A549 (cell line): ENCODE measurements around the gene COL5A1. TPM values are rescaled to one million over a fixed set of nuclear protein-coding genes. Genes with fewer than 3 reads are reported as not detected.

Experiments used
- ATAC-seq, 2 experiments: fragments of 200-7000 bp in 1 of 2; fragments of >200 bp in 1 of 2; cut with Nextera tagmentation in 1 of 2; cut with Tn5 transposase in 1 of 2; 3 replicates each; pipeline versions ENCODE4 v1.8.0 to v1.9.1; 2018 to 2020; ENCODE audit warnings: mild to moderate bottlenecking in 1 of 2, moderate library complexity in 1 of 2
- CTCF ChIA-PET: fragments of 300-600 bp; sonication (Branson Sonifier 250); formaldehyde crosslinking; extraction: SDS; loops from one replicate; lab custom pipeline; 2021; ENCODE audit warnings: antibody characterized with exemption, inconsistent platforms; lab: Yijun Ruan, JAX
- POLR2A ChIA-PET: fragments of 350-600 bp; formaldehyde crosslinking; extraction: SDS; loops from one replicate; lab custom pipeline; 2021; ENCODE audit warnings: antibody characterized with exemption, inconsistent platforms; lab: Yijun Ruan, JAX
- DNase-seq, 2 experiments: peaks; one replicate each; pipeline versions ENCODE4 v3.0.0 to v3.0.0-alpha.2; 2011 to 2016; ENCODE audit warnings: low read depth in 1 of 2, low spot score in 1 of 2
- FAIRE-seq: peaks from 2 replicates; lab custom pipeline; 2011; peaks lifted over from hg19 to GRCh38; lab: Jason Lieb, UNC
- H3K27ac ChIP-seq, 2 experiments: fragments of >200 bp; sonication (Bioruptor Twin); formaldehyde crosslinking; 3 replicates each; pipeline ENCODE4 v1.5.1; 2016 to 2017
- H3K4me1 ChIP-seq: fragments of >200 bp; sonication (Bioruptor Twin); formaldehyde crosslinking; 3 replicates; pipeline ENCODE4 v1.6.1; 2016
- H3K4me2 ChIP-seq: fragments of >200 bp; sonication (Bioruptor Twin); formaldehyde crosslinking; 3 replicates; pipeline ENCODE4 v1.6.1; 2016
- H3K4me3 ChIP-seq: fragments of >200 bp; sonication (Bioruptor Twin); formaldehyde crosslinking; 3 replicates; pipeline ENCODE4 v1.5.1; 2016
- H3K9me3 ChIP-seq: fragments of >200 bp; sonication (Bioruptor Twin); formaldehyde crosslinking; 3 replicates; pipeline ENCODE4 v1.6.1; 2016
- BHLHE40 ChIP-seq: IDR thresholded peaks from 2 replicates; pipeline ENCODE4 v1.6.1; 2012; ENCODE audit warnings: low read depth, low read length, inconsistent platforms
- CEBPB ChIP-seq, 2 experiments: fragments of >200 bp in 1 of 2; sonication (Bioruptor Twin) in 1 of 2; formaldehyde crosslinking in 1 of 2; IDR thresholded peaks; 2 replicates each; pipeline ENCODE4 v1.6.1; 2012 to 2016
- EHF ChIP-seq: fragments of 250-450 bp; sonication (Bioruptor Pico); IDR thresholded peaks from 2 replicates; pipeline ENCODE4 v1.5.0; 2020; ENCODE audit warnings: mild to moderate bottlenecking
- ESRRA ChIP-seq: fragments of 150-350 bp; IDR thresholded peaks from 2 replicates; pipeline ENCODE4 v1.6.1; 2014; ENCODE audit warnings: mild to moderate bottlenecking, low read length, borderline replicate concordance
- FOSB ChIP-seq: fragments of 250-450 bp; sonication (Bioruptor Pico); IDR thresholded peaks from 2 replicates; pipeline ENCODE4 v1.5.0; 2020; ENCODE audit warnings: mild to moderate bottlenecking, moderate library complexity
- GATA3 ChIP-seq: IDR thresholded peaks from 2 replicates; pipeline ENCODE4 v1.6.1; 2012; ENCODE audit warnings: borderline replicate concordance
- HEYL ChIP-seq: fragments of 250-450 bp; sonication (Bioruptor Pico); IDR thresholded peaks from 2 replicates; pipeline ENCODE4 v1.8.0; 2021; ENCODE audit warnings: mild to moderate bottlenecking, moderate library complexity
- HOXA7 ChIP-seq: fragments of 250-450 bp; sonication (Bioruptor Pico); IDR thresholded peaks from 2 replicates; pipeline ENCODE4 v1.5.0; 2020; ENCODE audit warnings: mild to moderate bottlenecking, moderate library complexity
- HOXB13 ChIP-seq: fragments of 250-450 bp; sonication (Bioruptor Pico); IDR thresholded peaks from 2 replicates; pipeline ENCODE4 v1.5.0; 2020; ENCODE audit warnings: low read depth, mild to moderate bottlenecking, moderate library complexity
- NFE2L2 ChIP-seq: fragments of 150-350 bp; conservative IDR thresholded peaks from 2 replicates; pipeline ENCODE4 v1.6.1; 2014; ENCODE audit warnings: low read length
- NR3C1 ChIP-seq: fragments of >200 bp; sonication (Bioruptor Twin); formaldehyde crosslinking; IDR thresholded peaks from 3 replicates; pipeline ENCODE4 v1.6.1; 2017
- POLR2A ChIP-seq: IDR thresholded peaks from 2 replicates; pipeline ENCODE4 v1.6.1; 2012; ENCODE audit warnings: mild to moderate bottlenecking, low read length
- RFX5 ChIP-seq: fragments of 450-650 bp; IDR thresholded peaks from 2 replicates; pipeline ENCODE4 v1.7.1; 2014; ENCODE audit warnings: antibody characterized with exemption, mild to moderate bottlenecking, moderate library complexity
- RNF2 ChIP-seq: fragments of 200-600 bp; sonication (generic); IDR thresholded peaks from 2 replicates; pipeline ENCODE4 v1.6.1; 2016; ENCODE audit warnings: low read depth, mild to moderate bottlenecking, antibody characterized with exemption, moderate library complexity, borderline replicate concordance
- WGBS: methylation state at CpG from one replicate; pipeline ENCODE4 v1.1.6; 2017; ENCODE audit errors: missing lambda C conversion rate; 5-methylcytosine and 5-hydroxymethylcytosine counted together
- polyA plus RNA-seq, 4 experiments: library from polyadenylated mRNA; depleted of rRNA in 3 of 4; stranded (reverse); fragments of >200 nt; fragmentation: RNase III in 1 of 4; extraction: RNeasy Plus Mini Kit Qiagen cat#74134 plus additional on column Dnase treatment in 1 of 4; gene quantifications; 2 replicates in 3 of 4; 3 replicates in 1 of 4; pipeline ENCODE4 v1.2.3, GENCODE V29; 2011 to 2017
- TF ChIP-seq, protein P1 (sequence below): fragments of >200 bp; sonication (Bioruptor Twin); formaldehyde crosslinking; IDR thresholded peaks from 3 replicates; pipeline ENCODE4 v1.6.1; 2016
- TF ChIP-seq, protein P2 (sequence below): IDR thresholded peaks from 2 replicates; pipeline ENCODE4 v1.6.1; 2012
- TF ChIP-seq, protein P3 (sequence below): fragments of 250-450 bp; sonication (Bioruptor Pico); IDR thresholded peaks from 2 replicates; pipeline ENCODE4 v1.5.0; 2021; ENCODE audit warnings: mild to moderate bottlenecking, moderate library complexity, borderline replicate concordance

Gene COL5A1
- polyA plus RNA-seq, 2 of the 4 experiments (the other 2 are of a cell fraction): 16.1 to 67.5 TPM

DNA sequence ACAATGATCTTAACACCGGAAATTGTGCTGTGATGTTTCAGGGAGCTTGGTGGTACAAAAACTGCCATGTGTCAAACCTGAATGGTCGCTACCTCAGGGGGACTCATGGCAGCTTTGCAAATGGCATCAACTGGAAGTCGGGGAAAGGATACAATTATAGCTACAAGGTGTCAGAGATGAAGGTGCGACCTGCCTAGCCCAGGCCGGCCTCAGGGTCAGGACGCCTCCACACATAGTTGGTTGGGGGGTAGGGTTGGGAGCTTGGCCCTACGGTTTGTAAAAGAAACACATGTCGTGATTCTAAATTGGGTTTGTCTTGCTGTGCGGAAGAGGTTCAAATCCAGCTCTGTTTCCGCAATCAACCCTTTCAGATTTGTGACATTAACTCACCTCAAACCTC, 245.6 kb downstream of the COL5A1 start:
- POLR2A ChIA-PET: no interaction called here
- DNase-seq (no peak), ATAC-seq (no peak), FAIRE-seq (no peak)
- Histone ChIP-seq H3K9me3 (no peaks in the 10 kb centered on the region), H3K4me1 (no peaks in the 10 kb centered on the region), H3K27ac (no peak overlapping the region), H3K4me2 (no peak overlapping the region), H3K4me3 (no peak overlapping the region)
- TF ChIP-seq, protein P1, sequence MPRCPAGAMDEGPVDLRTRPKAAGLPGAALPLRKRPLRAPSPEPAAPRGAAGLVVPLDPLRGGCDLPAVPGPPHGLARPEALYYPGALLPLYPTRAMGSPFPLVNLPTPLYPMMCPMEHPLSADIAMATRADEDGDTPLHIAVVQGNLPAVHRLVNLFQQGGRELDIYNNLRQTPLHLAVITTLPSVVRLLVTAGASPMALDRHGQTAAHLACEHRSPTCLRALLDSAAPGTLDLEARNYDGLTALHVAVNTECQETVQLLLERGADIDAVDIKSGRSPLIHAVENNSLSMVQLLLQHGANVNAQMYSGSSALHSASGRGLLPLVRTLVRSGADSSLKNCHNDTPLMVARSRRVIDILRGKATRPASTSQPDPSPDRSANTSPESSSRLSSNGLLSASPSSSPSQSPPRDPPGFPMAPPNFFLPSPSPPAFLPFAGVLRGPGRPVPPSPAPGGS: no peak
- TF ChIP-seq BHLHE40 (no peak), HOXB13 (CRISPR knock-in tag) (no peak), POLR2A (no peak), RFX5 (no peak), NR3C1 (no peak), ESRRA (no peak)
- CTCF ChIA-PET: no interaction called here
- 63% methylated on average over 10 of the region's 10 CpGs for WGBS

DNA sequence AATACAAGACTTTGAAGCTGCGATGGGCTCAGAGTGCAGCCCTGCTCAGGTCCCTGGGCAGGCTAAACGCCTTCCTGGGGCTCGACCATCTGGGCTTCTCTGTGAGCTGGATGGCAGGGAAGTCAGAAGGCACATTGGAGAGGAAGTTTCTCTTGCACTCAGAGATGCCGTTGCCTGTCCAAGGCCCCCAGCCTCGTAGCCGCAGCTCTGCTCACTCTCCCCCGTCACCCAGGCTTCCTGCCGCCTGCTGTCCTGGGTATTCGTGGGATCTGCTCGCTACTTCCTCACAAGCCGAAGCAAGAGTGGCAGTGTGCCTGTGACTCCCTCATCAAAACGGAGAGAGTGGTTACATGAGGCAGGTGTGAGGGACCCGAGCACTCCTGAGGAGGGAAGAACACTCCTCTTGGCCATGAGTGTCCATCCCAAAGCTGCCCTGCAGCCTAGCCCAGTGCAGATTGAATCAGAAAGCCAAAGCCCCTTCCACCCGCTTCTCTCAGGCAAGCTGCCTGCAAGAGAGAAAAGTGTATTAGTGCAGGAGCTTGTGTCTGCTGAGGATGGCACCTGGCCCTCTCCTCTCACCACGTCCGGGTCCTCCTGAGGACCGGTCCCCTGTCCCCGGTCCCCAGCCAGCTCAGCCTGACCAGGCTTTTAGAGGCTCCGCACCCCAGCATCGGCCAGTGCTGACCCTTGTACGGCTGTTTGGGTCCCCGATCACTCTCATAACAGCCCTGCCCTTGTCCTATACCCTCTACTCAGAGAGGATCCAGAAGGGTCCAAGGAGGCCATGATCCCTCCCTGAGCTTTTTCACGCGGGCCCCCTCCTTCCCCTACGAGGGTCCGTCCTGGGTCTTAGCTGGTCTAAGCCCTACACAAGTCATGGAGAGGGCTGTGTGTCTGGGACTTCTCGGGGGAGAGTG, 246.3 kb downstream of the COL5A1 start:
- H3K9me3 ChIP-seq: no peaks in the 10 kb centered on the region
- no peak; a peak in 1 of 6 replicates for ATAC-seq
- ChIA-PET CTCF (interaction anchor here (1.4 to 1.6 kb wide), 2 partner anchors 11 to 14 kb away, joined by 5 read pairs; no protein-coding TSS in a partner anchor), POLR2A (interaction anchor here (0.6 kb wide), 1 partner anchor 11 kb away, joined by 3 read pairs; no protein-coding TSS in a partner anchor)
- H3K4me2 ChIP-seq: no peak overlapping the region
- no peak overlapping the region for H3K4me3 ChIP-seq
- DNase-seq: no peak
- 73% methylated on average over 26 of the region's 27 CpGs for WGBS
- TF ChIP-seq NFE2L2: no peak
- no peak for TF ChIP-seq RNF2
- TF ChIP-seq, protein P2, sequence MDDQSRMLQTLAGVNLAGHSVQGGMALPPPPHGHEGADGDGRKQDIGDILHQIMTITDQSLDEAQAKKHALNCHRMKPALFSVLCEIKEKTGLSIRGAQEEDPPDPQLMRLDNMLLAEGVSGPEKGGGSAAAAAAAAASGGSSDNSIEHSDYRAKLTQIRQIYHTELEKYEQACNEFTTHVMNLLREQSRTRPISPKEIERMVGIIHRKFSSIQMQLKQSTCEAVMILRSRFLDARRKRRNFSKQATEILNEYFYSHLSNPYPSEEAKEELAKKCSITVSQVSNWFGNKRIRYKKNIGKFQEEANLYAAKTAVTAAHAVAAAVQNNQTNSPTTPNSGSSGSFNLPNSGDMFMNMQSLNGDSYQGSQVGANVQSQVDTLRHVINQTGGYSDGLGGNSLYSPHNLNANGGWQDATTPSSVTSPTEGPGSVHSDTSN: no peak
- no peak for TF ChIP-seq HOXA7
- no peak overlapping the region for H3K27ac ChIP-seq
- no peak for FAIRE-seq
- no peaks in the 10 kb centered on the region for H3K4me1 ChIP-seq

DNA sequence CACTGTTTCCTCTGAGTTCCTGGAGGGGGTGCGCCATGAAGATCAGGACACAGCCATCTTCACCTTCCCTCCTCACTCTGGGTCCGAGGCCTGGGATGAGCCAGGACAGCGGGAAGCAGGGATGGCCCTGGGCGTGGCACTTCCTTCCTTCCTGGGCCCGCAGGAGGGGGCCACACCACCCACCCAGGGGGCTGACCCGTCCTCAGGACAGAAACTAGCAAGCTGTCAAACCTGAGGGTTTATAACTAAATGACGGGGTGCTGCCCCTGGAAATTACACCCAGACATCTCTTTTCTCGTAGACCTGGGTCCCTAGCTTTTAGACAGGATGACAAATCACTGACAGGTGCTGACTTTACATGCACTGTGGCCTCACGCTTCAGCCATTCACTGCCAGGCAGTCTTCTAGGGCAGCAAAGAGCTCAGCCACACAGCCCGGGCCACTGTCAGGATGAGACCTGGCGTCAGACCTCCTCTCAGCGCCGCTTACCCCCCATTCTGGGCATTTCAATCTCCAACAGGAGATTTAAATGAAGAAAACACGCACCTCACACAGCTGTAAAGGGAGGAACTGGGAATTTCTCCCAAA, 247.1 kb downstream of the COL5A1 start:
- H3K9me3 ChIP-seq: no peaks in the 10 kb centered on the region
- POLR2A ChIA-PET: interaction anchor here (0.6 kb wide), 1 partner anchor 11 kb away, joined by 3 read pairs; no protein-coding TSS in a partner anchor

More for the DNA sequence above, 247.1 kb downstream of the COL5A1 start:
- FAIRE-seq (no peak), ATAC-seq (no peak), DNase-seq (no peak)
- H3K4me2 ChIP-seq: no peak overlapping the region
- no peak overlapping the region for H3K27ac ChIP-seq
- no peak overlapping the region for H3K4me3 ChIP-seq
- H3K4me1 ChIP-seq: no peaks in the 10 kb centered on the region
- TF ChIP-seq CEBPB (IDR thresholded peaks at IDR 0.05) (no peak), EHF (CRISPR knock-in tag) (no peak), GATA3 (no peak), FOSB (no peak), HEYL (CRISPR knock-in tag) (no peak), NR3C1 (no peak)
- TF ChIP-seq, protein P2: no peak
- TF ChIP-seq, protein P3, sequence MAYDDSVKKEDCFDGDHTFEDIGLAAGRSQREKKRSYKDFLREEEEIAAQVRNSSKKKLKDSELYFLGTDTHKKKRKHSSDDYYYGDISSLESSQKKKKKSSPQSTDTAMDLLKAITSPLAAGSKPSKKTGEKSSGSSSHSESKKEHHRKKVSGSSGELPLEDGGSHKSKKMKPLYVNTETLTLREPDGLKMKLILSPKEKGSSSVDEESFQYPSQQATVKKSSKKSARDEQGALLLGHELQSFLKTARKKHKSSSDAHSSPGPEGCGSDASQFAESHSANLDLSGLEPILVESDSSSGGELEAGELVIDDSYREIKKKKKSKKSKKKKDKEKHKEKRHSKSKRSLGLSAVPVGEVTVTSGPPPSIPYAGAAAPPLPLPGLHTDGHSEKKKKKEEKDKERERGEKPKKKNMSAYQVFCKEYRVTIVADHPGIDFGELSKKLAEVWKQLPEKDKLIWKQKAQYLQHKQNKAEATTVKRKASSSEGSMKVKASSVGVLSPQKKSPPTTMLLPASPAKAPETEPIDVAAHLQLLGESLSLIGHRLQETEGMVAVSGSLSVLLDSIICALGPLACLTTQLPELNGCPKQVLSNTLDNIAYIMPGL: no peak
- WGBS: 68% methylated on average over 10 of the region's 14 CpGs
- CTCF ChIA-PET: interaction anchor here (1.4 to 1.6 kb wide), 2 partner anchors 12 to 15 kb away, joined by 5 read pairs; no protein-coding TSS in a partner anchor
